HG02870 (cell line): ENCODE data around the gene TMEM185A.
"Not testable (repeated sequence)": the region's sequence is repeated elsewhere in the genome, so short reads cannot be mapped to it uniquely, and the experiment has no call there.

Source experiments
- ATAC-seq: cut with Tn5 transposase; IDR thresholded peaks from one replicate; pipeline ENCODE4 v1.9.1; 2021; ENCODE audit warnings: mild to moderate bottlenecking, moderate library complexity; ENCODE audit not compliant: unreplicated experiment

TMEM185A gene

GRCh38 chrX:149631234-149632165 is at the start of gene TMEM185A:
Gene TMEM185A, minus strand, starts transcription at chrX:149631792. Its CDS starts 212 bp downstream, at chrX:149631580.
- ATAC-seq: peak; percentile 83

DNA sequence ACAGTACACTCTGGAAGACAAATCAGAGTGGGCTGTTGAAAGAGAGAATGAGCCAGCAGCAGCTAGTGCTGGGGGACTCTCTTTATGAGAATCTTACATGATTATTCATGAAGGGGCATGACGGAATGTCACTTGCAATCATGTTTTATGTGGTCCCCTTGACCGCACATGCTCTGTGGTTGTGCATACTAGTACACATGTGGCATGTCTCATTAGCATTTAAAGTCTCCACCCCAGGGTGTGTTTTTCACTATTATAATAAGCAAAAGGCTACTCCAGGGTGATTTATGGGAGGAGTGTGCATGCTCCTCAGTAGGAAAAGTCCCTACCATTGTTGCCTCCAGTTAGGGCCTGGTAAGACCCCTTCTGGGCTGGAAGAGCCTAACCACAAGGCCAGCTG is 49.6 kb upstream of the TMEM185A start:
- ATAC-seq: no peak

DNA sequence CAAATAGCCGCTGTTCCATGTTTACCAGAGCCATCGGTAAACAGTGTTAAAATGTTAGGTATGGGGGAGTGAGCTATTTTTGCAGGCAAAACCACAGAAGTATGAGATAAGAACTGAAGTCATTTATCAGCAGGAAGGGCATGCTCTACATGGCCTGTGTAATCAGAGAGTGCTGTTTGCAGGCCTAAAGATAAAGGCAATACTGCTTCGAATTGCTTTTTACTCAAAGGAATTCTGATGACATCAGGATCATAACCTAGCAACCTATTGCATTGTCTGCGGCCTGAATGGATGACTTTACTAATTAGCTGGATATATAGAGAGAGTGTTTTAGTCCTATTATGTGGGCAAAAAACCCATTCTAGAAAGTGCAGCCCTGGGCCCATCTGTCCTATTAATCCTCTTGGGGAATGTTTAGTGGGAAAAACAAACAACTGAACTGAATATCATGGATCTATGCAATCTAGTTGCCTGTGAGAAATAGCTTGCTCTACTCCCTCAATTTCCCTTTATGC is 47.6 kb upstream of the TMEM185A start:
- ATAC-seq: not testable (repeated sequence)

- ATAC-seq: not testable (repeated sequence)
Observed at GRCh38 chrX:149675554-149675953, 44.0 kb upstream of the TMEM185A start.

GRCh38 chrX:149675088-149675487 is 43.5 kb upstream of the TMEM185A start:
- not testable (repeated sequence) for ATAC-seq

- ATAC-seq: not testable (repeated sequence)
Observed at GRCh38 chrX:149660613-149661012, 29.0 kb upstream of the TMEM185A start.

GRCh38 chrX:149656260-149656884 is 24.8 kb upstream of the TMEM185A start:
- ATAC-seq: not testable (repeated sequence)

- no peak for ATAC-seq
Observed at GRCh38 chrX:149652232-149652981, 20.8 kb upstream of the TMEM185A start.

DNA sequence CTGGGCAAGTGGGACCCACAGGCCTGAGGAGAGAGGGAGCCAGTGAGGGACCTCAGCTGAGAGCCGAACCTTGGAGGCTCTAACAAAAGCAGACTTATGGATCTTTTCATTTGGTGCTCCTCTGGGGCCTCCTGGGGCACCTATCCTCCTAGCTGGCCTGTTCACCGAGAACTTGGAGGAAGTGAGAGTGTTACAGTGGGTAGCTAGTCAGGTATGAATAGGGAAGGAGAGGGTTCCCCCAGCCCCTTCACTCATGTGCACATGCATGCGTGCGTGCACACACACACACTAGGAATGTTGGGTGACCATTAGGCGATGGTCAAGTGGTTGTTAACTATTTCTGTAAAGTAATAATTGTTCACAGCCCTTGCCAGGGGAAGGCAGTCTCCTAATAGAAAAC is 18.6 kb upstream of the TMEM185A start:
- ATAC-seq: no peak

DNA sequence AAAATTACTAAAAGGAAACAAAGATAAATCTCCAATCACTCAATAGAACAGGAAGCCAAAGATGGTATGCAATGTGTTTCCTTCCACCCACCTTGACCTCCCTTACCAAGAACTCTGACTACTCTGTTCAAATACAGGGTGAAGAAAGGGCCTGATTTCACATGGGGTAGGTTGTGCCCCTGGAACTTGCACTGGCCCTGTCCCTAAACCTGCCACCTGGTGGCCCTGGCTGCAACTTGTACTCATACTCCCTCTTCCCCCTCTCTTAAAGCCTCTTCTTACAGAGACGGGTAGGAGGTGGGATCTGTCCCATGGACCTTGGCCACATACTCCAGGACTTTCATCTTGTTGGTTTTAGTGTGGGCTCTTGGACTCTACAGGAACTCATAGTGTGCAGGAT is 17.3 kb upstream of the TMEM185A start:
- no peak for ATAC-seq

- ATAC-seq: no peak
Observed at GRCh38 chrX:149647505-149647904, 15.9 kb upstream of the TMEM185A start.

- no peak for ATAC-seq
Observed at GRCh38 chrX:149643496-149643895, 11.9 kb upstream of the TMEM185A start.

DNA sequence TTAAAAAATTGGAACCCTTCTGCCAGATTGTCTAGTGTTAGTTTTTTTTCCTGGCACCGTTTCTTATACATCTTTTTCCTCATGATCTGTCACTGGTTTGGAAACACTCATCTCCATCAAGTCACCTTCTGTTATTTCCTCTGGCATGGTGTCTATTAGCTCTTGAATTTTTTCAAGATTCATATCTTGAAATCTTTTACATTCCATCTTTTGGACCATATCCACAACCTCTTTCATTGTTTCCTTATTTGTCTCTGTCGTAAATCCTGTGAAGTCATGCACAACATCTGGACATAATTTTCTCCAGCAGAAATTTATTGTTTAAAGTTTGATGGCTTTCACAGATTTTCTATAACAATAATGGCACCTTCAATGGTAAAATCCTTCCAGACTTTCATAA is 10.2 kb upstream of the TMEM185A start:
- no peak for ATAC-seq

- ATAC-seq: no peak
Observed at GRCh38 chrX:149641432-149641831, 9.8 kb upstream of the TMEM185A start.

- ATAC-seq: no peak
Observed at GRCh38 chrX:149639568-149639967, 8.0 kb upstream of the TMEM185A start.

- ATAC-seq: no peak
Observed at GRCh38 chrX:149638860-149639259, 7.3 kb upstream of the TMEM185A start.

DNA sequence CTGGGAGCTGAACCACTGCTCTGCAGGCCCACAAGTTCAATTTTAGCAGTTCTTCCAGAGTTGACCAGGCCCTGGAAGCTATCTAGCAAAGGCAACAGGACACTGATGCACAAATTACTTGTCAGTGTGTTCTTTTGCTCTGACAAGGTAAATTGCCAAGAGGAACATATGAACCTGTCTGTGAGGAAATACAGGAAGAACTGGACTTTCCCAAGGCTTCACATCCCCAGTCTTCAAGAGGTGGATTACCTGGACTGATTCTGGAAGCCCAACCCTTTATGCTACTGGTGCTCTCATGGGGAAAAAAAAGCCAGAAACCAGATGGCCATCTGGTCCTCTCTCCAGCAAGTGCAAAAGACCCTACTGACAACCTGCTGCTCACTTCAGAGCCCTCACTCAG is 1.9 kb upstream of the TMEM185A start:
- no peak for ATAC-seq

DNA sequence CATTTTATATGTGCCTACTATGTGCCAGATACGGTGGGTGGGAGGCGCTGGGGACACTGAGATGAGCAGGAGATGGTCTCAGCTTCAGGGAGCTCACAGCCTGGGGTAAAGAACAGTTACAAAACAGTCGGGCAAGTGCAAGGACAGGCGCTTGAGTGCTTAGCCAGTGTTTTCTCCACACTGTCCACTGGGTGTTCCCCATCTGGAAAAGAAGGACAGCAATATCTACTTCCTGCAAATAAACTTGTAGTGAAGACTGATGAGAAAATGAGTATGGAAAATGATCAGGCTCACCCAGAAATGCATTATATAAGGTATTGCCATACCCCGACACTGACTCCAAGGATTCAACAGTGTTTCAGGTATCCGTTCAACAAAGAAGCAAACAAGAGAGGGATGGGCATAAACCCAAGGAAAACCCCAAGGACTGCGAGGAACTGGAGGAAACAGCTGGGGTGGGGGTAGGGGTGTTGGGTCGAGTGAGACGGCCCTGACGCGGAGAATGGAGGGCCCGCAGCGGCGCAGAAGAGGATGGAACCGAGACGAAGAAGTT is 835 bp downstream of the TMEM185A start:
- ATAC-seq: no peak

DNA sequence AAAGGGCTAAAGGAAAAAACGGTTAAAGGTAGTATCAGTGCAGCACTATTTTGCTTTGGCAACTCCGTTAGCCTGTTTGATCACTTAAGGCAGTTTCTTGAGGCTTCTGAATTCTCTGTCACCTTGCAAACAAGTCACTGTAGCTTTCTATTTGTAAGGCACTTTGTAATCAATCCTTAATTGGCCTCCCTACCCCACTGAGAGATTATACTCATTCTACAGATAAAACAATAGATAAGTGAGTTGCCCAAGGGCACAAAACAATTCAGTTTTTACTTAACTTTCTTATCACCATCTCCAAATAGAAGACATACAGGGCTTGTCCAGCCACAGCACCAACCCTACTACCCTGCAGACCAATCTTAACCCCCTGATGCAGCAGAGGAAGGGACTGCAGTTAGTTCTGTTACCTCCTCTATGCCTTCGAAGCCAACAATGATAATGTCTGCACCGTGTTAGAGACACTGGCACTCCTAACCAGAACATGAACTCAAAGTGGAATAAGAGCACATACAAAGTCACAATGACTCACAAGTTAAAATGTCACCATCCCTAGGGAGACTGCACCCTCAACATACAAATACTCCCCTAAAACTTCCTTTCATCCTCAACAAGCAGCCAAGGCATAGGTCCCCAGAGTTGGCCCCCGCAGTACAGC is 1.7 kb downstream of the TMEM185A start:
- ATAC-seq: no peak

DNA sequence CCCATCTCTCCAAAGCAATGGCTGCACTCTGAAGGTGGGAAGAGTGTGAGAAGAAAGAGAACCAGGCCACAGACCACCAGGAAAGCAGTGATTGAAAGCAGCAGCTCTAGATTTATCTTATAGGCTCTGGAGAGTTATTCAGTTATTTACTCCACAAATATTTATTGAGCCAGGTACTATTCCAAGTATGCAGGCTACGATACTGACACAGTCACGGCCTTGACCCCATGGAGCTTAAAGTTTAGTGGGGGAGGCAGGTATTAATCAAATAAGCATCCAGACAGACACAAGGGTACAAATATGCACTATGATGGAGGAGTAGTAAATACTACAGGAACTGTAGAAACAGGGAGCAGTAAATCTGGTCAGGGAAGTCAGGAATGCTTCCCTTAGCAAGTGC is 2.8 kb downstream of the TMEM185A start:
- ATAC-seq: no peak
